CD8-positive, alpha-beta memory T cell (primary cell): ENCODE data around the gene NDC80. TPM values are rescaled to one million over a fixed set of nuclear protein-coding genes. Genes with fewer than 3 reads are reported as not detected.

ENCODE experiments used
- CTCF ChIA-PET: fragments of 350-600 bp; sonication (Branson Sonifier 250); formaldehyde crosslinking; loops from one replicate; lab custom pipeline; 2021; ENCODE audit warnings: antibody characterized with exemption; lab: Charles Lee
- POLR2A ChIA-PET: fragments of 350-600 bp; sonication (Branson Sonifier 250); formaldehyde crosslinking; loops from one replicate; lab custom pipeline; 2021; ENCODE audit warnings: antibody characterized with exemption; lab: Charles Lee
- DNase-seq, 5 donors: peaks; one replicate each; pipeline versions ENCODE4 v3.0.0 to v3.0.0-alpha.2; 2020 to 2022; ENCODE audit warnings: mixed read lengths in 1 of 5
- H3K27ac ChIP-seq: one replicate; pipeline ENCODE4 v1.7.0; 2013; ENCODE audit warnings: low read depth, mild to moderate bottlenecking, low read length, moderate library complexity
- H3K27me3 ChIP-seq: 2 replicates; pipeline ENCODE4 v1.7.0; 2013; ENCODE audit warnings: low read length, mild to moderate bottlenecking; ENCODE audit not compliant: insufficient read depth, poor library complexity, severe bottlenecking
- H3K36me3 ChIP-seq: 2 replicates; pipeline ENCODE4 v1.7.0; 2013; ENCODE audit warnings: mild to moderate bottlenecking, low read length, moderate library complexity; ENCODE audit not compliant: insufficient read depth
- H3K4me1 ChIP-seq: 2 replicates; pipeline ENCODE4 v1.7.0; 2013; ENCODE audit warnings: mild to moderate bottlenecking, low read length, moderate library complexity; ENCODE audit not compliant: insufficient read depth
- H3K4me3 ChIP-seq: 2 replicates; pipeline ENCODE4 v1.7.0; 2013; ENCODE audit warnings: mild to moderate bottlenecking, low read length
- H3K9me3 ChIP-seq: 2 replicates; pipeline ENCODE4 v1.7.0; 2013; ENCODE audit warnings: mild to moderate bottlenecking, low read length
- H3K27ac Mint-ChIP-seq, 8 donors: one replicate each; pipeline ENCODE4 v1.8.0; 2020 to 2021; ENCODE audit warnings: mixed read lengths in 8 of 8, mild to moderate bottlenecking in 6 of 8, inconsistent platforms in 3 of 8, moderate library complexity in 3 of 8
- H3K27me3 Mint-ChIP-seq, 2 donors: one replicate each; pipeline ENCODE4 v1.8.0; 2020 to 2021; ENCODE audit warnings: mixed read lengths in 2 of 2, mild to moderate bottlenecking in 1 of 2, moderate library complexity in 1 of 2
- H3K36me3 Mint-ChIP-seq, 3 donors: one replicate each; pipeline ENCODE4 v1.8.0; 2020 to 2021; ENCODE audit warnings: mixed read lengths in 3 of 3, inconsistent platforms in 1 of 3, mild to moderate bottlenecking in 1 of 3
- H3K4me1 Mint-ChIP-seq, 3 donors: one replicate each; pipeline ENCODE4 v1.8.0; 2020 to 2021; ENCODE audit warnings: mixed read lengths in 3 of 3, inconsistent platforms in 1 of 3, mild to moderate bottlenecking in 1 of 3
- H3K4me3 Mint-ChIP-seq, 7 donors: one replicate each; pipeline ENCODE4 v1.8.0; 2020 to 2021; ENCODE audit warnings: mixed read lengths in 7 of 7, mild to moderate bottlenecking in 6 of 7, moderate library complexity in 4 of 7, inconsistent platforms in 2 of 7
- H3K9me3 Mint-ChIP-seq, 5 donors: one replicate each; pipeline ENCODE4 v1.8.0; 2020 to 2022; ENCODE audit warnings: mixed read lengths in 5 of 5, mild to moderate bottlenecking in 3 of 5, moderate library complexity in 2 of 5, inconsistent platforms in 1 of 5
- polyA plus RNA-seq: library from polyadenylated mRNA; unstranded; fragments of 300-500 nt; fragmentation: Illumina TruSeq; gene quantifications from one replicate; pipeline ENCODE4 v1.2.3, GENCODE V29; 2021
- total RNA-seq, 2 experiments: library from RNA; stranded (reverse); gene quantifications; one replicate each; pipeline ENCODE4 v1.2.3, GENCODE V29; 2021

The NDC80 gene
- total and polyA plus RNA-seq, 3 experiments from 2014 or later = 5.4 to 44.4 (median 41.6) TPM

- H3K36me3 Mint-ChIP-seq = peaks cover 0 to 56% (median 14%) of the 10 kb centered on the region in 3 donors
- peaks cover 8 to 36% (median 22%) of the 10 kb centered on the region in 3 donors for H3K4me1 Mint-ChIP-seq
- no peak overlapping the region for H3K27ac Mint-ChIP-seq
- H3K9me3 Mint-ChIP-seq = no peaks in the 10 kb centered on the region
- H3K4me3 Mint-ChIP-seq = no peak overlapping the region
- no peak for DNase-seq
- POLR2A ChIA-PET = no interaction called here
- H3K27me3 ChIP-seq = no peaks in the 10 kb centered on the region
- CTCF ChIA-PET = no interaction called here
- H3K36me3 ChIP-seq = no peaks in the 10 kb centered on the region
- no peak overlapping the region for H3K4me3 ChIP-seq
- no peaks in the 10 kb centered on the region for H3K27me3 Mint-ChIP-seq
- no peak overlapping the region for H3K27ac ChIP-seq
- no peaks in the 10 kb centered on the region for H3K4me1 ChIP-seq
- no peaks in the 10 kb centered on the region for H3K9me3 ChIP-seq
Observed at GRCh38 chr18:2545155-2545554, 26.2 kb upstream of the NDC80 start.

GRCh38 chr18:2547477-2548087, 23.8 kb upstream of the NDC80 start:
- Mint-ChIP-seq H3K4me3 (no peak overlapping the region), H3K4me1 (peaks cover 6 to 30% (median 18%) of the 10 kb centered on the region in 3 donors), H3K9me3 (no peaks in the 10 kb centered on the region), H3K27ac (peak overlapping the region in 1 of 8 donors; percentile 31), H3K27me3 (no peaks in the 10 kb centered on the region), H3K36me3 (peaks cover 5 to 62% (median 23%) of the 10 kb centered on the region in 3 donors)
- no peaks in the 10 kb centered on the region for H3K9me3 ChIP-seq
- H3K4me3 ChIP-seq = no peak overlapping the region
- peak in 2 of 5 donors; percentile 16 to 39 for DNase-seq
- H3K27me3 ChIP-seq = no peaks in the 10 kb centered on the region
- H3K4me1 ChIP-seq = no peaks in the 10 kb centered on the region
- POLR2A ChIA-PET = interaction anchor here (0.6 to 0.8 kb wide), 2 partner anchors 108 to 1673 kb away, joined by 3 to 5 read pairs; partner anchors contain the start of gene SMCHD1
- CTCF ChIA-PET = interaction anchor here (0.6 to 1.8 kb wide), 10 partner anchors 9 to 1684 kb away, joined by 3 to 8 read pairs (median 3); partner anchors contain the start of gene SMCHD1
- H3K36me3 ChIP-seq = no peaks in the 10 kb centered on the region
- H3K27ac ChIP-seq = no peak overlapping the region

- no peaks in the 10 kb centered on the region for H3K4me1 ChIP-seq
- no peaks in the 10 kb centered on the region for H3K27me3 ChIP-seq
- no peak for DNase-seq
- Mint-ChIP-seq H3K4me3 (no peak overlapping the region), H3K27ac (peak overlapping the region in 1 of 8 donors; percentile 35), H3K27me3 (no peaks in the 10 kb centered on the region), H3K36me3 (peaks cover 5 to 64% (median 24%) of the 10 kb centered on the region in 3 donors), H3K4me1 (peaks cover 6 to 30% (median 18%) of the 10 kb centered on the region in 3 donors), H3K9me3 (no peaks in the 10 kb centered on the region)
- CTCF ChIA-PET = interaction anchor here (1.2 to 1.3 kb wide), 2 partner anchors 13 to 17 kb away, joined by 3 to 5 read pairs; no protein-coding TSS in a partner anchor
- H3K27ac ChIP-seq = no peak overlapping the region
- no peak overlapping the region for H3K4me3 ChIP-seq
- POLR2A ChIA-PET = no interaction called here
- H3K9me3 ChIP-seq = no peaks in the 10 kb centered on the region
- H3K36me3 ChIP-seq = no peaks in the 10 kb centered on the region
Observed at GRCh38 chr18:2549462-2549861, 21.9 kb upstream of the NDC80 start.

- DNase-seq = no peak
- Histone ChIP-seq H3K4me3 (no peak overlapping the region), H3K9me3 (no peaks in the 10 kb centered on the region), H3K27ac (no peak overlapping the region), H3K36me3 (no peaks in the 10 kb centered on the region), H3K4me1 (no peaks in the 10 kb centered on the region), H3K27me3 (no peaks in the 10 kb centered on the region)
- POLR2A ChIA-PET = no interaction called here
- Mint-ChIP-seq H3K36me3 (peaks cover 5 to 60% (median 28%) of the 10 kb centered on the region in 3 donors), H3K4me1 (peaks cover 8 to 29% (median 18%) of the 10 kb centered on the region in 3 donors), H3K4me3 (no peak overlapping the region), H3K27me3 (no peaks in the 10 kb centered on the region), H3K27ac (peak overlapping the region in 2 of 8 donors; percentile 17 to 87), H3K9me3 (no peaks in the 10 kb centered on the region)
- CTCF ChIA-PET = no interaction called here
Observed at GRCh38 chr18:2551425-2551824, 19.9 kb upstream of the NDC80 start.

- ChIA-PET CTCF (no interaction called here), POLR2A (no interaction called here)
- no peaks in the 10 kb centered on the region for H3K27me3 Mint-ChIP-seq
- peak overlapping the region in 1 of 8 donors; percentile 33 for H3K27ac Mint-ChIP-seq
- no peak overlapping the region for H3K4me3 Mint-ChIP-seq
- Histone ChIP-seq H3K27me3 (no peaks in the 10 kb centered on the region), H3K27ac (no peak overlapping the region), H3K4me3 (no peak overlapping the region), H3K4me1 (no peaks in the 10 kb centered on the region), H3K36me3 (no peaks in the 10 kb centered on the region), H3K9me3 (no peaks in the 10 kb centered on the region)
- peaks cover 11 to 17% (median 11%) of the 10 kb centered on the region in 3 donors for H3K4me1 Mint-ChIP-seq
- no peak for DNase-seq
- H3K9me3 Mint-ChIP-seq = no peaks in the 10 kb centered on the region
- H3K36me3 Mint-ChIP-seq = peaks cover 5 to 43% (median 19%) of the 10 kb centered on the region in 3 donors
Observed at GRCh38 chr18:2554696-2555095, 16.7 kb upstream of the NDC80 start.

GRCh38 chr18:2555895-2556294, 15.5 kb upstream of the NDC80 start:
- Histone ChIP-seq H3K4me3 (no peak overlapping the region), H3K27me3 (no peaks in the 10 kb centered on the region), H3K9me3 (no peaks in the 10 kb centered on the region), H3K27ac (no peak overlapping the region), H3K4me1 (no peaks in the 10 kb centered on the region), H3K36me3 (no peaks in the 10 kb centered on the region)
- CTCF ChIA-PET = interaction anchor here (1.5 kb wide), 1 partner anchor 8 kb away, joined by 5 read pairs; no protein-coding TSS in a partner anchor
- Mint-ChIP-seq H3K36me3 (peaks cover 0 to 36% (median 16%) of the 10 kb centered on the region in 3 donors), H3K27ac (peak overlapping the region in 2 of 8 donors; percentile 72 to 74), H3K27me3 (no peaks in the 10 kb centered on the region), H3K9me3 (no peaks in the 10 kb centered on the region), H3K4me3 (no peak overlapping the region), H3K4me1 (peaks cover 11 to 21% (median 11%) of the 10 kb centered on the region in 3 donors)
- no peak for DNase-seq
- POLR2A ChIA-PET = interaction anchor here (0.6 kb wide), 1 partner anchor 81 kb away, joined by 6 read pairs; no protein-coding TSS in a partner anchor

- no peaks in the 10 kb centered on the region for H3K27me3 ChIP-seq
- H3K4me3 Mint-ChIP-seq = no peak overlapping the region
- no peaks in the 10 kb centered on the region for H3K27me3 Mint-ChIP-seq
- no peaks in the 10 kb centered on the region for H3K9me3 Mint-ChIP-seq
- peak overlapping the region in 2 of 8 donors; percentile 61 to 76 for H3K27ac Mint-ChIP-seq
- H3K4me3 ChIP-seq = no peak overlapping the region
- no peaks in the 10 kb centered on the region for H3K36me3 ChIP-seq
- no peak overlapping the region for H3K27ac ChIP-seq
- H3K4me1 ChIP-seq = no peaks in the 10 kb centered on the region
- ChIA-PET CTCF (no interaction called here), POLR2A (interaction anchor here (0.5 kb wide), 1 partner anchor 415 kb away, joined by 3 read pairs; no protein-coding TSS in a partner anchor)
- H3K36me3 Mint-ChIP-seq = peaks cover 0 to 44% (median 12%) of the 10 kb centered on the region in 3 donors
- no peak for DNase-seq
- H3K9me3 ChIP-seq = no peaks in the 10 kb centered on the region
- peaks cover 11 to 21% (median 14%) of the 10 kb centered on the region in 3 donors for H3K4me1 Mint-ChIP-seq
Observed at GRCh38 chr18:2557536-2557935, 13.8 kb upstream of the NDC80 start.

GRCh38 chr18:2559249-2559648, 12.1 kb upstream of the NDC80 start:
- no peaks in the 10 kb centered on the region for H3K9me3 ChIP-seq
- no peak overlapping the region for H3K4me3 Mint-ChIP-seq
- no peak for DNase-seq
- H3K27ac Mint-ChIP-seq = no peak overlapping the region
- H3K4me1 ChIP-seq = no peaks in the 10 kb centered on the region
- H3K27ac ChIP-seq = no peak overlapping the region
- H3K4me3 ChIP-seq = no peak overlapping the region
- H3K27me3 ChIP-seq = no peaks in the 10 kb centered on the region
- no peaks in the 10 kb centered on the region for H3K27me3 Mint-ChIP-seq
- POLR2A ChIA-PET = no interaction called here
- H3K36me3 Mint-ChIP-seq = peaks cover 0 to 40% (median 16%) of the 10 kb centered on the region in 3 donors
- H3K4me1 Mint-ChIP-seq = peaks cover 11 to 21% (median 14%) of the 10 kb centered on the region in 3 donors
- CTCF ChIA-PET = no interaction called here
- H3K9me3 Mint-ChIP-seq = no peaks in the 10 kb centered on the region
- H3K36me3 ChIP-seq = no peaks in the 10 kb centered on the region
